GM19025 (cell line): Measurements from ENCODE around the gene CRLF1.
"Not testable (repeated sequence)": the region's sequence is repeated elsewhere in the genome, so short reads cannot be mapped to it uniquely, and the experiment has no call there.

Experiments
- ATAC-seq: cut with Tn5 transposase; IDR thresholded peaks from one replicate; pipeline ENCODE4 v1.9.1; 2021; ENCODE audit warnings: mild to moderate bottlenecking, low read depth, moderate library complexity; ENCODE audit not compliant: unreplicated experiment

The CRLF1 gene

GRCh38 chr19:18610245-18610555, 3.6 kb upstream of the CRLF1 start:
- ATAC-seq, result no peak

GRCh38 chr19:18609717-18610051, 3.1 kb upstream of the CRLF1 start:
- no peak for ATAC-seq

- ATAC-seq, result no peak
Measured at GRCh38 chr19:18608805-18609716, 2.5 kb upstream of the CRLF1 start.

GRCh38 chr19:18608102-18608804, 1.7 kb upstream of the CRLF1 start:
- no peak for ATAC-seq

- no peak for ATAC-seq
Measured at GRCh38 chr19:18607226-18608101, 865 bp upstream of the CRLF1 start.

- ATAC-seq, result no peak
Measured at GRCh38 chr19:18605546-18606280, 886 bp downstream of the CRLF1 start.

GRCh38 chr19:18605196-18605545, 1.4 kb downstream of the CRLF1 start:
- no peak for ATAC-seq

- ATAC-seq, result no peak
Measured at GRCh38 chr19:18604820-18605159, 1.8 kb downstream of the CRLF1 start.

GRCh38 chr19:18603958-18604819, 2.4 kb downstream of the CRLF1 start:
- no peak for ATAC-seq

GRCh38 chr19:18603255-18603957, 3.2 kb downstream of the CRLF1 start:
- ATAC-seq, result no peak

- ATAC-seq, result no peak
Measured at GRCh38 chr19:18601875-18602274, 4.7 kb downstream of the CRLF1 start.

GRCh38 chr19:18600692-18601397, 5.8 kb downstream of the CRLF1 start:
- ATAC-seq, result not testable (repeated sequence)

GRCh38 chr19:18599485-18599884, 7.1 kb downstream of the CRLF1 start:
- ATAC-seq, result no peak

- ATAC-seq, result no peak
Measured at GRCh38 chr19:18597809-18598660, 8.6 kb downstream of the CRLF1 start.

GRCh38 chr19:18596752-18597157, 9.8 kb downstream of the CRLF1 start:
- ATAC-seq, result no peak

GRCh38 chr19:18595475-18595874, 11.1 kb downstream of the CRLF1 start:
- ATAC-seq, result no peak

GRCh38 chr19:18594824-18595373, 11.7 kb downstream of the CRLF1 start:
- no peak for ATAC-seq
